T-helper 1 cell treated with Interleukin-12 subunit alpha and Interleukin-12 subunit beta and Interleukin-4 antibody, amounts not matched to agents 30 ng/mL and 1 ng/mL, for 36 hours (primary cell): ENCODE results near the gene NANS. TPM values are rescaled to one million over a fixed set of nuclear protein-coding genes. Genes with fewer than 3 reads are reported as not detected.
"Not testable (repeated sequence)": the region's sequence is repeated elsewhere in the genome, so short reads cannot be mapped to it uniquely, and the experiment has no call there.

Experiments
- intact Hi-C: fragments of 100-400 bp; cut with micrococcal nuclease; formaldehyde crosslinking; loops from one replicate; pipeline ENCODE4 v1.15.1; 2024
- total RNA-seq: library from RNA; stranded (reverse); gene quantifications from 2 replicates; pipeline ENCODE4 v1.2.3, GENCODE V29; 2022

The NANS gene, protein sequence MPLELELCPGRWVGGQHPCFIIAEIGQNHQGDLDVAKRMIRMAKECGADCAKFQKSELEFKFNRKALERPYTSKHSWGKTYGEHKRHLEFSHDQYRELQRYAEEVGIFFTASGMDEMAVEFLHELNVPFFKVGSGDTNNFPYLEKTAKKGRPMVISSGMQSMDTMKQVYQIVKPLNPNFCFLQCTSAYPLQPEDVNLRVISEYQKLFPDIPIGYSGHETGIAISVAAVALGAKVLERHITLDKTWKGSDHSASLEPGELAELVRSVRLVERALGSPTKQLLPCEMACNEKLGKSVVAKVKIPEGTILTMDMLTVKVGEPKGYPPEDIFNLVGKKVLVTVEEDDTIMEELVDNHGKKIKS
- 58.7 and 59.5 TPM in 2 replicates for total RNA-seq

DNA sequence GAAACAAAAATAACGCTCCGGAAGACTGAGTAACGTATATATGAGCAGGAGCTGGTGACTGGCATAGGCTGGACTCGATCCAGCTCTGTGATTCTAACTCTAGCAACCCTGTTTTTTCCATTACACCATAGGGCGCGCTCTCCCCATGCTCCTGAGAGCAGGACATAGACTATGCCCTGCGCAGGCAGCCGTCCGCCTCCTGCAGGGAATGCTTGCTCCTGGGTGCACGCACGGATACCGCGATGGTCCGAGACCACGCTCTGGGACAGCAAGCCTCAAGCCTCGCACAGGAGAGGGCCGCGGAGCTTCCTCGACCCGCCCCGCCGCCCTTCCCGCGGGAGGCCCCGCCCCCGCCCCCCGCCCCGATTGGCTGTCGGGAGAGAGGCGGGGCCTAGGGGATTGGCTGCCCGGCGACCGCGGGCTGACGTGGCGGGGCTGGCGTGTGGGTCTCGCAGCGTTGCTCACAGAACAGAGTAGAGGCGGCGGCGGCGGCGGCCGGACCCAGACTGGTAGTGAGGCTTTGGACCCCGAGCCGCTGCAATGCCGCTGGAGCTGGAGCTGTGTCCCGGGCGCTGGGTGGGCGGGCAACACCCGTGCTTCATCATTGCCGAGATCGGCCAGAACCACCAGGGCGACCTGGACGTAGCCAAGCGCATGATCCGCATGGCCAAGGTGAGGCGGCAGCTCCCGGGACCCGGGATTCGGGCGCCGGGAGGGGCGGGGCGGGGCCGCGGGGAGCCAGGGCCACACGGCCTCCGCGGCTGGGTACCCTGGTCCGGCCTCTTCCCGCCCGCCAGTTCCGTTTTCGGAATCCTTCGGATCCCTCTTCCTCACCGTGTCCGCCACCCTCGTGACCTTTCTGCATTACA, at the start of gene NANS:
Gene NANS, plus strand, starts transcription at position 464 of the 869 bp plus-strand sequence. Its CDS starts 77 bp downstream, at position 541.
- intact Hi-C loops = loop anchor here (1.0 to 10.0 kb wide), 14 partner anchors 11 to 423 kb away; partner anchors contain the start of genes ANP32B, NCBP1, TBC1D2 and TRMO

DNA sequence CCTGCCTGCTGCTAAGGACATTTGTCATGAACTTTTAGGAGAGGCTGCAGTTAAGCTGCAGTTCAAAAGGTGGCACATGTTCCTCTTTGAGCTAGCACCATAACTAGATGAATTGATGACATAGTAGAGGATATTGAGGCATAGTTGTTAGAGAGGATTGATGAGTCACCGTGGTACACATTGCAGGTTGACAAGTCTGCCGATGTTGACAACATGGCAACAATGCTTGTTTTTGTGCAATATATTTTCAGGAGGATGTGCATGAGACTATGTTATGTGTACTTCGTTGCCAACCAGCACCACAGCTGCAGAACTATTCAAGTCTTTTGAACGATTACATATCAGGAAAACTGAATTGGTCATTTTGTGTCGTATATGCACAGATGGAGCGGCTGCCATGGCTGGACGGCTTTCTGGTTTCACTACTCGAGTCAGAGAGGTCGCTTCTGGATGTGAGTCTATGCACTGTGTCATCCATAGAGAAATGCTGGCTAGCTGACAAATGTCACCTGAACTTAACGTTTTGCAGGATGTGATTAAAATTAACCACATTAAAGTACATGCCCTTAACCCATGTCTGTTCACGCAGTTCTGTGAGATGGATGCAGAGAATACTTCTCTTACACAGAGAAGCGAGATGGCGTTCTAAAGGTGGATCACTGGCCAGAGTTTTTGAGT, 49.1 kb upstream of the NANS start:
- intact Hi-C loops = no loop called here

DNA sequence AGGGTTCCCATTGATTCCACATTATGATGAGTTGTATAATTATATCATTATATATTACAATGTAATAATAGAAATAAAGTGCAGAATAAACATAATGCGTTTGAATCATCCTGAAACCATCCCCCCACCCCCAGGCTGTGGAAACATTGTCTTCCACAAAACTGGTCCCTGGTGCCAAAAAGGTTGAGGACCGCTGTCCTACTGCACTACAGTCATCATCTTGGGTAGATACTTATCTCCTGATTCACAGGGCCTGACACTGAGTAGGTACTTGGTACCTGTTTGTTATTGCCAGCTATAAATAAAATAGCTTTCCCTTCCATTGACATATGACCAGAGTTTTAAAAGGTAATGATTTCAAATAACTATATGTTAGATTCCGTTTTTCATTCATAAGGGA, 47.8 kb upstream of the NANS start:
- intact Hi-C loops = no loop called here

DNA sequence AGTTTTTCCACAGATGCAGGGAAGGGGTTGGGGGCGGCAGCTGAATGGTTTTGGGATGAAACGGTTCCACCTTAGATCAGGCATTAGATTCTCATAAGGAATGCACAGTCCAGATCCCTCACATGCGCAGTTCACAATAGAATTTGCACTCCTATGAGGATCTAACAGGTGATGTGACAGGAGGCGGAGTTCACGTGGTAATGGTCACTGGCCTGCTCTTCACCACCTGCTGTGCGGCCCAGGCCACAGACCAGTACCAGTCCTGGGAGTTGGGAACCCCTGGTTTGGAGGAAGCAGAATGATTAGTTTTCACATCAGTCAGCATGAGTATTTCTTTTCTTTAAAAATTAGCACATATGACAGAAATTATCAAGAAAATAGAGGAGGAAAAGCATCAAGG, 47.1 kb upstream of the NANS start:
- intact Hi-C loops = no loop called here

DNA sequence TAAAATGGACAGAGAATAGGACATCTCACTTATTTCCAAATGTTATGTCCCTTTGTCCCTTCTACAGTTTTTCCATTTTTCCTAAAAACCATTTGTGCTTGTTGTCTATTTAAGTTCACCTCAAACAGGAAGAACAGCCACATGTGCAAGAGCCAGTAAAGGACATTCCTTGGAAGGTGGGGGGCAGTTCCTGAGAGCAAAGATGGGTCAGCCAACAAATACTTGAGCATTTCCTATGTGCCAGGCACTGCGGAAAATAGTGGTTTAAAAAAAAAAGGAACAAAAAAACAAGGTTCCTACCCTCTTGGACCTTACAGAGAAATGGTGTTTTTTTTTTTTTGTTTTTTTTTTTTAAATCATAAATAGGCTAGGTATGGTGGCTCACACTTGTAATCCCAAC, 46.6 kb upstream of the NANS start:
- intact Hi-C loops = no loop called here

DNA sequence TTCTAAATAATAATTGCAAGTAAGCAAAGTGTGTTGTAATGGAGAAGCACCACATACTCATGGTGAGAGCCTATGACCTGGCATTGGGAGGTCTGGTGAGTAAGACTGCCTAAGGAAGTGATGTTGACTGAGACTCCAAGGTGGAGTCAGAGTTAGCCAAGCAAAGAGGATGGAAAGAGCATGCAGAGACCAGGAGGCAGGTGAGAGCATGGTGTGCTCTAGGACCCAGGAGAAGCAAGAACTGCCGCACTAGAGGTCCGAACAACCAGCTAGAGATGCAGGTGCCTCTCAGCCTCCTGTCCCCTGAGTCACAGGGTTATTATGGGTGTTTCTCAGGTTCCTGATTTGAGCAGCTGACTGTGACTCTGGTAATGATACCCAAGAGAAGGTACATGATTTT, 46.1 kb upstream of the NANS start:
- intact Hi-C loops = no loop called here

DNA sequence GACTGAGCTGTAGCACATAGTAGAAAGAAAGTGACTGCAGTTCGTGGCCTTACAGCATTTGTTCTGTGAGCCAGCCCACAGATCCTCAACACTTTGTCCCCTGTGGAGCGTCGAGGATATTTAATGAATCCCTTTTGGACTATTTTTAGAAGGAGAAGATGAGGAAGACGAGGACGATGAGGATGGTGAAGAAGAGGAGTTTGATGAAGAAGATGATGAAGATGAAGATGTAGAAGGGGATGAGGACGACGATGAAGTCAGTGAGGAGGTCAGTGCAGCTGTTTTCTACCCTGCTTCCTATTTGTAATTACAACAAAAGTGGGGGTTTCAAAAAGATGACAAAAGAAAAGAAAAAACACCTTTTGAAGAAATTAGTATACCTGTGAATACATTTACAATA, 45.4 kb upstream of the NANS start:
- intact Hi-C loops = no loop called here

DNA sequence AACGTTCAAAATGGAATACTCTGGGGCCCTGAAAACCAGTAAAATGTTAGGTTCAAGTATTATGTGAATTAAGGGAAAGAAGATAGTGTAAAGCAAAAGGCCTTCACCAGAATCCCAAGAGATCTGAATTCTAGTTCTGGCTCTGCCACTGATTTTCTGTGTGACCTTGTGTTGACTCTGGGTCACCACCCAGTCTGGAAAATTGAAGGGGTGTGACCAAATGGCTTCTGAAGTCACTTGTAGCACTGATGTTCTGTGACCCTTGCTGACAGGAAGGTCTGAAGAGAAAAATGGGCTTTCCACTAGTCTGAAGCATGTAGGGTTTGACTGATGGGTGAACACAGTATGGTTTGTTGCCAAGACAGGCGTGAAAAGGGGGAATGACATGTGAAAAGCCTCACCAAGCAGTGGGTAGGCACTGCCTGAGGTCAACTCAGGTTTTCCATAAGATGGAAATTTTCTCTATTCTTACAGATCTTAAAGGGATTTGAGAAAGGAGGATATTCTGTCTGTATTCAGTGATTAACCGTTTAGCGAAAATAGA, 40.3 kb upstream of the NANS start:
- intact Hi-C loops = no loop called here

DNA sequence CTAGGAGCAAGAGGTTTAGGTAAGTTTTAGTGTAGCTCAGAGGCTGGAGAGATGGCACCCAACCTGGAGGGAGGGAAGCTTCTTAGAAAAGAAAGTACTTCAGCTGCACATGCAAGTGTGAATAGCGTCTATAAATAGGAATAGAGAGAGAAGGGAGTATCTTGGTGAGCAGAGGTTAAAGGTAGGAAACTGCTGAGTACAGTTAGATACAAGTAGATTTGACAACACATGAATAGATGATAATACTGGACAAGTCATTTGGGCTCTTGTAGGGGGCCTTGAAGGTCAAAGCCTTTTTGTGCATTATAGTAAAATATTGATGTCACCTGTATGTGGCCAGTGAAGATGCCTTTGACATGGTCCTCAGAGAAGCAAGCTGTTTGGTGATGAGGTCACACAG, 39.2 kb upstream of the NANS start:
- intact Hi-C loops = no loop called here

DNA sequence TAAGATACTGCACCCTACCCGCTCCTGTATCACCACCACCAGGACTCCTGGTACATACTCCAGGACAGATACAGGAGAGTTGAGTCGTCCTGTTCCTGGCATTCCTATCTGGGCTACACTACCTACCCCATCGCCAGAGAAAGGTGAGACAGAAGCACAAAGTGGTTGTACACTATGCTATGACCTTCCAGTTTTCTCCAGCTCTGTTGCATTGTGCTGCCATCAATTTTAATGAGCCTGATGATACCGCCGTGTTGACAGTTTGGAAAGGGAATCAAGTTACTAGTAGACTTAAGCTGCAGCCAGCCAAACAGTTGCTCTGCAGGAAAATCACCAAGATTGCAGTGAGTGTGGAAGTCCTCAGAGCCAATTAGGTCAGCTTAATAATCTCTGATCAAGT, 38.2 kb upstream of the NANS start:
- intact Hi-C loops = no loop called here

DNA sequence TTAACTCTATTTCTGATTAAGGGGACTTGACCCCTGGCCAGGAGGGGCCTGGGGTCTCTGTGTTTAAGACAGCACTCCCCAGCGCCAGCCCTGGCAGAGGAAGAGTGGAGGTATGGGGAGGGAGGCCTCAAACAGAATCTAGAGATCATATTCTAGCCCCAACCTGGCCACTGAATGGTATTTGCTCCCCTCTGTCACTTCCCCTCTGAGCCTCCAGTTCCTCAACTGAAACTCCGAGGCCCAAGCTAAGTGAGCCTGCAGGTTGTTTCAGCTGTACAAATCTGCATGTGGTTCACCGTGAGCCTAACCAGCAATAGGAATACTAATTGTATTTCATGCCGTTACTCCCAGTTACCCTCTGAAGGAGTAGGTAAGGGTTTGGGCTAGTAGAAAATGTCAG, 37.4 kb upstream of the NANS start:
- intact Hi-C loops = no loop called here

DNA sequence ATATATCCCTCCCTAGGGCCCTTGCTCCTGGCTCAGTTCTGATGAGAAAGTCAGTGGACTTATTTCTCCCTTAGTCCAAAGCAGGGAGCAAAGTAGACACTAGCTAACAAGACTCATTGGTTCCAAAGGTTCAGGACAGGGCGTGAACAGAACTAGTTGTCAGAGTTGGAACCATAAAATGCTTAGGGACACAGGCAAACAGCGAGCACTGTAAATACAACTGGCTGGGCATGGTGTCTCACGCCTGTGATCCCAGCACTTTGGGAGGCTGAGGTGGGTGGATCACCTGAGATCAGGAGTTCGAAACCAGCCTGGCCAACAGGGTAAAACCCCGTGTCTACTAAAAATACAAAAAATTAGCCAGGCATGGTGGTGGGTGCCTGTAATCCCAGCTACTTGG, 36.7 kb upstream of the NANS start:
- intact Hi-C loops = not testable (repeated sequence)

DNA sequence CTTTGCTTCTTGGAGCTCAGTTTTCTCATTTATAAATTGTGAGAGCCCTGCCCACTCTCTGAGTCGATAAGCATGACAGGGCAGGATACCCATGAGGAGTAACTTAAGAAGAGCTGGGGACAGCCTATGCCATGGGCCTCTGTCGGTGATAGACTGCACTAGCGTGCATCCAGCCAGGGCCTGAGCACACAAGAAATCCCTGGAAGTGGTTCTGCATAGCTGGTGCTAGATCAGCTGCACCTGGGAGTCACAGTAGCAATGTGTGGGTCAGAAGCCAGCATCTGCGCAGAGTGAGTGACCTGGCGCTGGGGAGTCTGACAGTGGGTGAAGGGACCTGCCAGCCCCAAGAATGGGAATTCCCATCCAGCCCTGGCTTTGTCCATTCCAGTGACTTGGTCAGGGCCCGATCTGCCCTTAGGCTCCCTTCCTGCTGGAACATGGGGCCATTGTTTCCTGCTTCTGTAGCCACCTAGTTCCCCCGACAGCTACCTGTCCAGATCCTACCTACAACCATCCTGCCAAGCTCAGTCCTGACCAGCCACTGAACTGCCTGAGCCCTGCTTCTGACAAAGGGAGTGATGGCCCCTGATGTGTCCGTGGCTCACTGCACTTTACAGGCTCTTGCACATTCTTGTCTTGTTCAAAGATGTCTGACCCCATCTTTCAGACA, 35.9 kb upstream of the NANS start:
- intact Hi-C loops = no loop called here

DNA sequence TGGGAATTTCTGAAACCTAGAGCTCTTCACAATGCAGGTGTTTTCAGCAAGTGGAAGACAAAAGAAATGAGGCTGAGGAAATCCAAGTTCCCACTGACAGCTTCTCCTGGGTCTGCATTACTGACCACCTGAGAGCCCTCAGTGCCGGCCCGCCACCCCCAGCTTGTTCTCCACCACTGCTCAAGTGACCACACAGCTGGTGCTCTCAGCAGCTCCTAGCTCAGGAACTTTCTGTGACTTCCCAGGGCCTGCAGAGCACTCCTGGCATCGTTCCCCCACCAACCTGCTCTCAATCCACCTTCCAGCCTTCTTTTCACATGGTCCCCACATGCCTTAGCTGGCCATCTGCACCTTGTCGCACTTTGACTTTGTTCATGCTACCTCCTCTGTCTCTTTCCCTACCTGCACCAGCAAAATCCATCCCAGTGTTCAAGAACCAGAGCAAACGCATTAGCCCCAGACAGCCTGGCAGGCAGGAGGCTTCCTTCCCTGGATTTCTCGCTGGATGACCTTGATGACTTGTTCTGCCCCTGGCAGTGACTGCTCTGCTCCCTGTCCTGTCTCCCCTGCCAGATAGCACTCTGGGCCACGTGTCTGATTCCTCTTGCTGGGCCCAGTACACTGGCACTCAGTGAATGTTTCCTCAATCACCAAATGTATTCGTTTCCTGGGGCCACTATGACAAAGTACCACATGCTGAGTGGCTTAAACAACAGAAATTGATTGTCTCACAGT, 35.1 kb upstream of the NANS start:
- intact Hi-C loops = no loop called here

DNA sequence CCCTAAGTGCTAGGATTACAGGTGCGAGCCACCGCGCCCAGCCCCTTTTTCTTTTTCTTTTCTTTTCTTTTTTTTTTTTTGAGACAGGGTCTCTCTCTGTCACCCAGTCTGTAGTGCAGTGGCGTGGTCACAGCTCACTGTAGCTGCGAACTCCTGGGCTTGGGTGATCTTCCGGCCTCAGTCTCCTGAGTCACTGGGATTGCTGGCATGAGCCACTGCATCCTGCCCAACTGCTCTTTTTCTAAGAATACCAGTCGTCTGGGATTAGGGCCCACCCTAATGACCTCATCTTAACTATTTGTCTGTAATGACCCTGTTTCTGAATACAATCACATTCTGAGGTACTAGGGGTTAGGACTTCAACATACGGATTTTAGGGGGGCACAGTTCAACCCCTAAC, 34.1 kb upstream of the NANS start:
- intact Hi-C loops = no loop called here

DNA sequence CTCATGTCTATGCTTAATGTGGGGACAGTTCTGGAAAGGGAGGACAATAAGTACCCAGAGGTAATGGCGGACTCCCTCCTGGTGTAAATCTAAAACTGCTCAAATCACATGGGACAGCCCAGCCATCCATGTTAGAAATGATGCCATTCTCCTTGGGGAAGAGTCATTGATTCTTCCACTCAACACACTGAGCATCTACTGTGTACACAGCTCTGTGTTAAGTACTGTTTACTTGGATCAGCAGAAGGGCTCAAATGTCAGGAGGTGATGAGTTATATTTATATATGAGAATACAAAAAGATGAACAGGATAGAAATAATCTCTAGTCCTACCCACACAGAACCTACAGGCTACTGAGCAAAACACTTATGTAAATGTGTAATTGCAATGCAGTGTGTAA, 31.8 kb upstream of the NANS start:
- intact Hi-C loops = no loop called here

DNA sequence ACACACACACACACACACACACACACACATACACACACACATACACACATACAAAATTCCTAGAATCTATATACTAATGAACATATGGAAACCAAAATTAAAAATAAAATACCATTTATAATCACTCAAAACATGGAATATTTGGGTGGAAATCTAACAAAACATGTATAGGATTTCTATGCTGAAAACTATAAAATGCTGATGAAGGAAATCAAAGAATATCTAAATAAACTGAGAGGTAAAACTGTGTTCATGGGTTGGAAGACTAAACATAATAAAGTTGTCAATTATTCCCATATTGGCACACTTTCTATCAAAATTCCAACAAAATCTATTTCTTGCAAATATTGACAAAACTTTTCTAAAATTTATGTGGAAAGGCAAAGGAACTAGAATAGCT, 25.4 kb upstream of the NANS start:
- intact Hi-C loops = no loop called here

DNA sequence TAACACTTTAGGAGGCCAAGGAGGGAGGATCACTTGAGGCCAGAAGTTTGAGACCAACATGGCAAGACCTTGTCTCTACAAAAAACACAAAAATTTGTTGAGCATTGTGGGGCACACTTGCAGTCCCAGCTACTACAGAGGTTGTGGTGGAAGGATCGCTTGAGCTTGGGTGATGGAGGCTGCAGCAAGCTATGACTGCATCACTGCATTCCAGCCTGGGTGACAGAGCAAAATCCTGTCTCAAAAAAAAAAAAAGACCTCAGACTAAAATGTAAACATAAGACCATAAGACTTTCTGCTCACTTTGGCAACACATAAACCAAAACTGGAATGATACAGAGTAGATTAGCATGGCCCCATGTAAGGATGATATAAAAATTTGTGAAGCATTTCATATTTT, 24.6 kb upstream of the NANS start:
- intact Hi-C loops = no loop called here

DNA sequence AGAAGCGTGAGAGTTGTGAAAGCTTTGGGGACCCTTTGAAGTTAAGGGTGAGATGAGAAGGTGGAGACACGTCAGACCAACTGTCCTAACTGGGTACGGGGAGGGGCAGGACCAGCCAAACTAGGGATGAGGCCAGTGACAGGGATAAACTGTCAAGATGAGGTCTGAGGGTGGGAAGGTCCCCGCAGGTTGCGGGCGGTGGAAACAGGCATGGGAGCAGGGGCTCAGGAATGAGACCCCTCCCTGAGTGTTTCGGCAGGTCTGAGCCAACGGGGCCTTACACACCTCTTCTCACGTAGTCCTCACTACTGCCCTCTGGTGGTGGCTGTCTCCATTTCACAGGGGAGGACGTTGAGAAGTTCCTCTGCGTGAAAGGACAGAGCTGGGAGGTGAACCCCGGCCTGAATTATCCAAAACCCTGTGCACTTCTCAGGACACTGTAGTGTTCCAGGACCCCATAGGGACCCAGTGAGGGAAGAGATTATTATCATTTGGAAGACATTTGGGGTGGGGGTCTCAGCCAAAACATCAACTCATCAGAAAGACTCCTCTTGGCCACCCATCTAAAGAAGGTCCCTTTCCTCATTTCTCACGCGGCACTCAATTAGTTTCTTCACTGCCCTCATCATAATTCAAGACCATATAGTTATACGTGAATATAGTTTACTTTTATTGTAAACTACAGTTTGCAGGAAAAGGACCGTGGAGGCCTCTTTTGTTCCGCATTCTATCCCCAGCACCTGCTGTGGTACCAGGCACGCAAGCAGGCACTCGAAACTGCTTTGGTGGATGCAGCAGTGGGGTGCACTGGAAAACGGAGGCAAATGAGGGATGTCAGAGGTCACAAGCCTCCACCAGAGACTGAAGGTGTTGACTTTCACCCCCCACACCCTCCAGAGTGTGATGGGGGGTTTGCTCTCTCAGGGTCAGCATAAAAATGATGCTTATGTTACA, 21.7 kb upstream of the NANS start:
- intact Hi-C loops = loop anchor here (1.0 kb wide), 7 partner anchors 10 to 325 kb away; partner anchors contain the start of genes ANP32B and NANS
